GM21717 (cell line): ENCODE results near the gene CFAP251.
"Not testable (repeated sequence)": the region's sequence is repeated elsewhere in the genome, so short reads cannot be mapped to it uniquely, and the experiment has no call there.

ENCODE experiments used
- ATAC-seq: cut with Tn5 transposase; IDR thresholded peaks from one replicate; pipeline ENCODE4 v1.9.1; 2021; ENCODE audit warnings: mild to moderate bottlenecking, moderate library complexity; ENCODE audit not compliant: unreplicated experiment

Gene CFAP251

DNA sequence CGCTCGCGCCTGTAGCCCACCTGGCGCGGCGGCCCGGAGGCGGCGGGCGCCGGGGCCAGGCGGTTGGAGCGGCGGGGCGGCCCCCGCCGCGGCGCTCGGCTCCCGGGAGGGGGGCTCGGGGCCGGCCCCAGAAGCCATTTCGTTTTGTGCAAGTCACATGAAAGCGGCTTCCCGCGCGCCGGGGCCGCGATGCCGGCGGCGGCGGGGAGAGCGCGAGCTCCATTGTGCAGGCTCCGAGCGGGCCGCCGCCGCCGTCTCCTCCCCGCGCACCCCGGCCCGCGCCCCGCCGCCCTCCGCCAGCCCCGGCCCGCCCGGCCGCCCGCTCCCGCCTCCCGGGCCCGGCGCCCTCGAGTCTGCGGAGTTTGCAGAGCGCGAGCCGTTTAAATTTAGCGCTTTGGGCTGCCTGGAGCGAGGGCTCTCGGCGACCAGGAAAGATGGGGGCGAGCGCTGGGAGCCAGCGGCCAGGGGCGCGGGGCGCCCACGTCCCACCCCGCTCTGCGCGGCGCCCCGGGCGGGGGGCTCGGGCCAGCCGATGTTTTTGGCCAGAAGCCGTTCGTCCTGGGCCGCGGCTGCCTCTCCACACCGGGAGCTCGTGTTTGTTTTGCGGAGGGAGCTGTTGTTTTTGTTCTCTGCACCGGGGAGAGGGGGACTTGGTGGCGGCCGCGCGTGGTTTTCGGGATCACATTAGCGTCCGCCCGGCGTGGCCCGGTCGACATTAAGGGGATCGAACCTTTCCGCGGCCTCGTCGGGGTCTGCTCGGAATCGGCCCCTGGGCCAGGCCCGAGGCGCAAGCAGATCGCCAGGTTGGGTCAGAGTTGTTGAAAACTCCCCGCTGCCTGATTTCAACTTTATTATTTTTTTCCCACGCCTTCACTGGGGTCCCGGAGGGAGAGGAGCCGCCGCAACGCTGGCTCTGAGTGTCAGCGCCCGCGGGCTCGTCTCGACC is 104.3 kb downstream of the CFAP251 start:
- no peak for ATAC-seq

DNA sequence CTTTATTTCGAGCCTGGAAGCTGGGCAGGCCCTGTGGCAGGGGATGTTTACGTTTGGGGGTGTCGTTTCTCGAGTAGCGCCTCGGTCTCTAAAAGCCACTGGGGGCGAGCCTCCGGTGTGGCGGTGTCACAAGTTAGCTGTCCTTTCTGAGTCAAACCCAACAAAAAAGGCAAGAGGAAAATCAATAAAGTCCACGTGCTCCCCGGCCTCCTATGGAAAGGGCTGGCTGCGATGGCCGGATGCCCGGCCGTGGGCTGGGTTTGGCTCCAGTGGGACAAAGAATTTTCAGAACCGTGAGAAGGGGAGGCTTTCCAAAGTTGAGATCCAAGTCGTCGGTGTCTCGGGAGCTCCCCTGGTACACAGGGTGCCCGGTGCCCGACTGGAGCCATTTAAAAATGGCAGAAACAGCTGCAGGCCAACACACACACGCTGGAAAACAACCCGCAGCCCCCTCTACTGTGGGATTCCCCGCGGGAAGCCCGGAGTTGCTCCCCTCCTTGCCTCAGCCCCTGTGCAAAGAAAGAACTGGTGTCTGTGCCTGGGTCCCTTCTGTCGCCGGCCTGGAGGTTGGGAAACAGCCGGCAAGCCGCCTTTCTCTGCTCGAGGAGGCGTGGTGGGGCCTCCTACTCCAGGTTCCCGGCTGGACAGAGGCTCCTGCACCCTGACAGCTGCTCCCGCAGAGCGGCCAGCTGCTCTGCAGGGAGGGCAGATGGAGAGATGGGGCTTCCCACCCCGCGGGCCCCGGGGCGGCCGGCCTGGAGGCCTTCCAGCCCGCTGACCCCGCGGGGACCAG is 105.1 kb downstream of the CFAP251 start:
- ATAC-seq, result no peak

DNA sequence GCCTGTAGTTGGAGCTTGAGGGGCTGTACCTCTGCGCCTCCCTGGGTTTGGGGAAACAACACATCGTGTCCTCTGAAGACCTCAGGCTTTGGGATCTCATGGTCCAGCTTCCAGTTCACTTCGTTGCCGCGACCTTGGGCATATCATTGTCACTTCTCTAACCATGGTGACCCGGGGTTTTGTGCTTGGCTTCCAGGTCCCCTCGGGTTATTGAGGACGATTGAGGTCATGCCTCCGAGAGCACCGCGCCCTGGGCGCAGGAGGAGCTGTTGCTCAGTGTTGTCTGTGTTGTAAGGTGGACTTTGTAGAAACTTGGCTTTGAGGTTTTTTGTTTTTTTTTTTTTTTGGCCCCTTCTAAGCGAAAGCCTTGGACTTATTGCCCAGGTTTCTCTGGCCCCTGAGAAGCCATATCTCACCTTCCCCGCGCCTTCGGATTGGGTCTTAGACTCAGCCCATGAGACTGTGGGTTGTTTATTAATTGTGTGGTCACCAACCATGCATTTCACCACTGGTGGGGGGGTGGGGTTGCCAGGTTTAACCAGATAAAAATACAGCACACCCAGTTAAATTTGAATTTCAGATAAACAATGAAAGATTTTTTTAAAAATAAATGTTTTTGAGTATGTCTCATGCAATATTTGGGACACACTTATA is 105.9 kb downstream of the CFAP251 start:
- ATAC-seq, result no peak

DNA sequence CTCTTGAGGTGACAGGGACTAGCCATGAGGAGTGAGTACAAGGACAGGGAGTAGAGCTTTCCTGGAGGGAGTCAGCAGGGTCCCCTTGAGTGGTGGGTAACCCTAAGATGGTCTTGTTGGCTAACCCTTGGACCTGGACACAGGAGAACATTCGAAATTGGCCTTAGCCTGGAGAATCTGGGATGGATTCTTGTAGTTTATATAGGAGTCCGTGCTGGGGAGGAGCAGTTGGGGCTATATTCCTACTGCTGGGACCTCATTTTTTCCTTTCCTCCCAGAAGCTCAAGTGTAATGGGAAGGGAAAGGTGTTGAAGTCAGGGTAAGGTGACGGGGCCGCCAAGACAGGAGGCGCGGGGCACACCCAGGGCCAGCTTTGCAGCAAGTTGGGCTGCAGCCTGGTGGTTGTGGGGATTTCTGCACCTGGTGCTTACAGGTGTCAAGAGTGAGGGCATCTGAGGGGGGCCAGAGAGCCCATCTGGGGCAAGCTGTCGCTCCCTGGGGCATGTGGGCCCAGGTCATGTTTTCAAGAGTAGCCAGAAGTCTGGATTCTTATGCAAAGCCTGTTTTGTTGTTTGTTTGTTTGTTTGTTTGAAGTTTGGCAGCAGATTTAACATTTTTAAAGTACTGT is 108.4 kb downstream of the CFAP251 start:
- ATAC-seq, result no peak

DNA sequence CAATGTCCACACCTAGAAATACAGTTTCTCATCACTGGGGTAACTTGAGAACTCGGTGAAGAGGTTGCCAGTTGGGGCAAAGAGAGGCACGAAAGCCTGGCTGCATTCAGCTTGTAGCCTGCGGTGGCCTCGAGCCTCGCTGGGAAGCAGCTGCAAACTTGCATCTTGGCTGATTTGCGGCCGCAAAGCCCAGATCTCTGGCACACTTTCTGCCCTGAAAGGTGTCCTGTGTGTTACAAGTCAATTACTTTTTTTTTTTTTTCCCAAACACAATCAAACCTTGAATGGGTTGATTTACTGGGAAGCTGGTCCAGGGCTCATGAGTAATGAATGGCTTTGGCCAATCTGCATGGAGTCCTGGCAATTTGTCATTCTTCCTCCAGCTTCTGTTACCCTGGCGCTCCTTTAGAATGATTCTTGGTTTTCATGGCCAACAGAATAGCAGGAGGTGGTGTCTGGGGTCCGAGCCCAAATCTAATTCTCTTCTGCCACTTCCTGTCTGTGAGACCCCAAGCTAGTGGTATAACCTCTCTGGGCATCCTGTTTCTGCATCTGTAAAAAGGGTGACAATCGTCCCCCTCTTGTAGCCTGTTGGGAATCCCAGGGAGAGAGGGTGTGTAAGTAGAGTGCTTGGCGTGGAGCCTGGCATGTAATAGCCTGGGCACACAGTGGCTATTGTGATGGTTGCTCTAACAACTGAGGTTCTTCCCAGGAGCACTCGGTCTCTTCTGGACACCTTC is 109.9 kb downstream of the CFAP251 start:
- no peak for ATAC-seq

DNA sequence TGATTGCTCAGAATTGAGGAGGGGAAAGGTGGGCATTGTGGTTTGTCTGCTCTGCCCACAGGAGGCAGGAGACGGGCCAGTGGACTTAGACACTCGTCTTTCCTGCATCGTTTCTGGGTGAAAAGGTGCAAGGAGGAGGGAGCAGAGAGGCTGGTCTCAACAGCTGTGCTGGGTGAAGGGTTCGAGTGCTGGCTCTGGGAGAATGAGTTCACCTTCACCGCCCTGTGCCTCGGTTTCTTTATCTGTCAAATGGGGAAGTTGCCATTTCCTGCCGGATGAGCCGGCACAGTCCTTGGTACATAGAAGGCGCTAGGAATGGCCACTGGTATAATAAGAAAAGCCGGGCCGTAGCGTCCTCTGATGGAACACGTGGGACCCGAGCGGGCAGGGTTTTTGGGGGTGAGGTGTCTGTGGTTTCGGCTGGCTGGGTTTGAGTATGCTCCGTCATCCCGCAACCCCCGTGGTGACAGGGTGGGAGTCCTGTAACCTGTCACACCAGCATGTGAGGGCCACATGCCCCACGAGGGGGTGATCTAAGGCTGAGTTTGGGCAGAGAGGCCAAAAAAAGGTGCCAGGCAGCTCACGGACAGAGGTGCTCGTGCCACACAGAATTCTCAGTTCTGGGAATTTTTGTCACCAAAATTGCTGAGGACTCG is 110.6 kb downstream of the CFAP251 start:
- no peak for ATAC-seq

DNA sequence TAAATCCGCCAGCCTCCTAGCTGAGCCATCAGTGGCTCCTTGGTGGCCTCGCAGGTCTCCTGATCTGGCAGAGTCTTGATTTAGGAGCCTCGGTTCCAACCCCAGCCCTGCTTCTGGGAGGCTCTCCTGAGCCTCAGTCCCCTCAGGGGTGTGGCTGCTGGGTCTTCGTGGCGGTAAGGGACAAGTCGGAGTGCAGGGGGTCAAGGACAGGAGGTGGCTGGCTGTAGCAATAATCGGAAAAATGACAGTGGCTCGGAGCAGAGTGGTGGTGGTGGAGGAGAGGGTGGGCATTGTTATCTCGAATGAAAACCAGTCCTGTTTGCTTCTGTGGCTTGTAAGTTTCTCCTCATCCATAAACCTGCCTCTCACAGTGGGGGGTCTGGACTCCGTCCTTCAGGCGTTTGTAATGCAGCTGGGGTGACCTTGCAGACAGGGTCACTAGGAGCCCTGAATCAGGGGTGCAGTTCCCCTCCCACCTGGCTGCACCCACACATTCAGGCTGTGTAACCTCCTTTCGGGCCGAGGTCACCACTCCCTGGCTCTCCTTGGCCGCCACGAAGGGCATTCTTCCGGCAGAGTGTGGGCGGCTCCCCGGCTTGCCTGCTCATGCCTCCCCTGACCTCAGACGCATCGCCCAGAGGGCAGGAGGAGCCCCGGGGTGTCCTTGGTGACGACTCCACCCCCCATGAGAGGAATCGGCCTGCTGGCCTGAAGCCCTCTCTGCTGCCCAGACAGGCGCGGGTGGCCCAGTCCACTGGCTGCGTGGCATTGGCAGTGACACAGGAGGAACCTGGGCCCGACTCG is 111.4 kb downstream of the CFAP251 start:
- no peak for ATAC-seq

DNA sequence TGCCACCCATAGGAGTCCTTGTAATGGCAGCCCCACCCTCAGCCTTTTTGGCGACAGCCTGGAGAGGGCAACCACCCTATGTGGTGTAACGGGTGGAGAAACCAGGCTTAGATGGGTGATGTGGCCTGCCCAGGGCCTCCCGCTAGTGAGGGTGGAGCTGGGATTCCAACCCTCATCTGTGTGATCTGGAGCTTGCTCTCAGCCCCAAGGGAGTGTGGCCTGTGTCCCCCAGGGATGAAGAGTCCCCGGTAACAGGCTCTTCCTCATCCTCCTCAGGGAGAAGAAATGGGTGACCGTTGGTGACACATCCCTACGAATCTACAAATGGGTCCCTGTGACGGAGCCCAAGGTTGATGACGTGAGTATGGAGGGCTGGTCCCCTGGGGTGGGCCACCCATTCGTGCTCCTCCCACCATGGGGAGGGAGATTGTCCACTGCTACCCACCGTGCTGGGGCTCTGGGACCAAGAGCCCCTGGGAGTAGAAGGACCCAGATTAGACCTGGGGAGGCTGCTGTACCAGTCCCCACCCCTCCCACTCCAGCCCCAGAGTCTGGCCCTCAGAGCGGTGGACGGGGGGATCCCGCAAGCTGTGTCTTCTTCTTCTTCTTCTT is 112.1 kb downstream of the CFAP251 start:
- ATAC-seq, result no peak

DNA sequence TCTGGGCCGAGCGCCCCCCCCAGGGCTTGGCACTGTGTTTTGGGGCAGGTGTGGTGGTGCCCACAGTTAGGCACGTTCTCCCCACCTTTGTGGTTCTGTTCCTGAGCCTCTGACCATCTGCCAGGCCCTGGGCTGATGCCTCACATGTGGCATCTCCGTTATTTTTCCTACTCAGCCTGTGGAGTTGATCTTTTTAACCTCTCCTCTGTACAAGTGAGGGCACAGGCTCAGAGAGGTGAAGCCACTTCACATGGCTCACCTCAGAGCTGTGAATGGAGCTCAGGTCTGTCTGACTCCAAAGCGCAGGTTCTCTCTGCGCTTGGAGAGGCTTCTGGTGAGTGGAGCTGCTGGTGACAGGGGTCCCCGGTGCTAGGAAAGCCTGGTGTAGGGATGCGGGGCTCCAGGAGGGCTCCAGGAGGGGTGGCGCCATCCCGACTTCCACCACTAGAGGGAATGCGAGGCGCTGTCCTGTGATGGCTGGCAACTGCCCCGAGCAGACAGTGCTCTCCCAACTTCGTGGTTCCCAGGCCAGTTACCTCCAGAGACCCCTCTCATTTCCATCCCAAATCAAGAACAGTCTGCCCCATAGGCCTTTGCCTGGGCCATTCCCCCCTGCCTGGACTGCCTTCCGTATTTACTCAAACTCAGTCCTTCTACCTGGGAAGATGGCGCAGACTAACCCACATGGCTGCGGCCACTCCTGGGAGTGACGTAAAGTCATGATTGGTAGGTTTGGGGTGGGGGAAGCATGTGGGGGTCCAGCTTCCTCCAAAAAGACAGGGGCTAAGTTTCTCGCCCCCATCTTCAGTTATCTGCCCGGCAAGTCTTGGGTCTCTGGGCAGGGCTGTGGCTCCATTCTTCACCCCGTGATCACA is 113.2 kb downstream of the CFAP251 start:
- ATAC-seq, result no peak

DNA sequence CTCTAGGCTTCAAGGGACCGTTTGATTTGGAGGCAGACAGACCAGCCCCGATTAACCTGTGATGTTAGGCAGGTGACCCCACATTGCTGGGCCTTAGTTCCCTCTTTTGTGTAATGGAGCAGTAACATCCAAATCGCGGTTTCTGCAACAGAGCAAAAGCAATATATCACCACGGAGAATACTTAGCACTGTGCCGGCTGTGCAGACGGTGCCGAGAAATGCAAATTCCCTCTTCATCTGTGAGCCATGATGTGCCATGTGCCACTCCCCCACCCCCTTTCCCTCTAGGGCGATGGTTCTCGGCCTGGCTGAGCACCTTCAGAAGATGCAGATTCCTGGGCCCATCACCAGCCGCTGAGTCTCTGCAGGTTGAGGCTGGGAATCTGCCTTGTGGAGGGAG is 114.2 kb downstream of the CFAP251 start:
- ATAC-seq, result no peak

DNA sequence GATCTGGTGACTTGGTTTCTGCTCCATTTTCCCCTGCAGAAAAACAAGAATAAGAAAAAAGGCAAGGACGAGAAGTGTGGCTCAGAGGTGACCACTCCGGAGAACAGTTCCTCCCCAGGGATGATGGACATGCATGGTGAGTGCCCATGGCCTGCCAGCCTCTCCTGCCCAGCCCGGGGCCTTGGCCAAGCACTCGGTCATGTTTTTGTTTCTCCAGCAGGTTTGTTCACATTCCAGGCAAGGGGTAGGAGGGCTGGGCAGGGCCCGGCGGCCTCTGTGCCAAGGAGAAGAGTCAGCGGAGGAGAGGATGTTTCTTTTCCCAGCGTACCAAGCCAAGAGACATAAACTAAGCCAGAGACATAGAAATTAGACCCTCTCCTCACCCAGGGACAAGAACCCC is 116.9 kb downstream of the CFAP251 start:
- ATAC-seq, result no peak

DNA sequence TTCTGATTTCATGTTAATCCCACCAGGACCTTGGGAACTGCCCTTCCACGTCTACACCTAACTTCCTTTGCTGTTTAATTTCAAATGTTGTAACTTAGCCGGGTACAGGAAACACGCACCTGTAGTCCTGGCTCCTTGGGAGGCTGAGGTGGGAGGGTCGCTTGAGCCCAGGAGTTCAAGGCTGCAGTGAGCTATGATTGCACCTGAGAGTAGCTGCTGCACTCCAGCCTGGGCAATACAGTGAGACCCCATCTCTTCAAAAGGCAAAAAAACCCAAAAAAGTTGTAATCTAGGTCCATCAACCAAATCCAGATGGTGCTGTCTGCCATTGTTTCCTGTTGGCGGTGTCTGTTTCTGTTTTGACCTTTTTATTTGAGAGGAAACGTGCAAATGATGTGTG is 117.8 kb downstream of the CFAP251 start:
- no peak for ATAC-seq

DNA sequence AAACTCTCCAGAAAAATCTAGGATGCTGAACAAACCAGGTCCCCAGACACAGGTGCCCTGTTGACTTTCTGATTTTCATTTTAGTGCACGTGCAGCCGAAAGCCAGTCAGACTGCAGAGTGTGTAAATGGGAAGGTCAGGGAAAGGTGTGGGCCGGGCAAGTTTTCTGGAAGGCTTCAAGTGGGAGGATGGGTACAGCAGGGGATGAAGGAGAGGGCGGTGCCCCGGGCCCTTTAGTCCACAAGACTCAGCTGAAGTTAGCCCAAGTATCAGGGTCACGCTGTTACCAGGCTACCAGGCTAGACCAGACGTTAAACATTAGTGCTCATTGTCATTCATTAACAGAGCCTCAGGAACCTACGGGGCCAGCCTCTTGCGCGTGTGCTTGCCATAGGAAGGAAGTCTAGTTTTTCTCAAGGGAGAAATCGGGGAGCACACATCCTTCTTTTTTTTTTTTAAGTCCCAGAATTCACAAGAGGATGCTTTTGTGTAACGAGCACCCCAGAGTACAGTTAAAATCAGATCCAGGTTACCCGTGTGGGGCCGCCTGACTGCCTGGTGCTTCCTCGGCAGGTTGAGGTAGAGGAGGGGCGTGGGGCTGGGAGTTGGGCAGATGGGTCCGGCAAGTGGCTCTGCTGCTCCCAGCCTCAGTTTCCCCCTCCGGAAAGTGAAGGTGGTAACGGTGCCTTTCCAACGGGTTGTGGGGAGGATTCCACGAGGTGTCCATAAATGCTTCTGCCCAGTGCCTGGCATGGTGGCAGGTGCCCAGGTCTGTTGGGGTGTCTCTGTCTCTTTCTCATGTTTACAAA is 122.4 kb downstream of the CFAP251 start:
- ATAC-seq, result no peak

DNA sequence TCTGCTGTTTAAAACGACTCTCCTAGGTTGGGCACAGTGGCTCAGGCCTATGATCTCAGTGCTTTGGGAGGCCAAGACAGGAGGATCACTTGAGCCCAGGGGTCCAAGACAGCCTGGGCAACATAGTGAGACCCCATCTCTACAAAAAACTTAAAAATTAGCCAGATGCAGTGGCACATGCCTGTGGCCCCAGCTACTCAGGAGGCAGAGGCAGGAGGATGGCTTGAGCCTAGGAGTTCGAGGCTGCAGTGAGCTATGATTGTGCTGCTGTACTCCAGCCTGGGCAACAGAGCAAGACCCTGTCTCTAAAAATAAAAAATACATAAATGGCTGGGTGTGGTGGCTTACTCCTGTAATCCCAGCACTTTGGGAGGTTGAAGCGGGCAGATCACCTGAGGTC is 123.1 kb downstream of the CFAP251 start:
- ATAC-seq, result not testable (repeated sequence)

DNA sequence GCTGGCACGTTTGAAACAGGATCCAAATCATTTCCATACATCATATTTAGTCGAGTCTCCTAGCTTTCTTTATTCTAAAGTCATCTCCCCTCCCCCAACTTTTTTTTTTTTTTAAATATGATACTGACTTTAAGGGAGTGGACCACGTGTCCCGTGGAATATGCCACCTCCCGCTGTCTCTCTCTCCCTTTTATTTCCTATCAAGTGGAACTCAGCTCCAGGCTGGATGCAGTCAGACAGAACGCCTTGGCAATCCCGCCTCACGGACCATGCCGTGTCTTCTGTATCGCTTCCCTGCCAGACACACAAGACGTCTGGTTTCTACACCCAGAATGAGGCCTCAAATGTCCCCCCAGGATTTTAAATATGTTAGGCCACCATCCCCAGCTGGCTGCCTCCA is 124.5 kb downstream of the CFAP251 start:
- no peak for ATAC-seq

DNA sequence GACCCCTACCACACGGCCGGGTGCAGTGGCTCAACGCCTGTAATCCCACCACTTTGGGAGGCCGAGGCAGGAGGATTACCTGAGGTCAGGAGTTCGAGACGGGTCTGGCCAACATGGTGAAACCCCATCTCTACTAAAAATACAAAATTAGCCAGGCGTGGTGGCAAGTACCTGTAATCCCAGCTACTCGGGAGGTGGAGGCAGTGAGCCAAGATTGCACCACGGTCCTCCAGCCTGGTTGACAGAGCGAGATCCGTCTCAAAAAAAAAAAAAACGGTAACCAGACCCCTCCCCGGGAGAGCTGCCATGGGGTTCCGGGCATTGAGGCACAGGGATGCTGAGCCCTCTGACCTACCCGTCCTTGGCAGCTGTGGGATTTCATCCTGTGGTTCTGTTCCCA is 125.1 kb downstream of the CFAP251 start:
- no peak for ATAC-seq

DNA sequence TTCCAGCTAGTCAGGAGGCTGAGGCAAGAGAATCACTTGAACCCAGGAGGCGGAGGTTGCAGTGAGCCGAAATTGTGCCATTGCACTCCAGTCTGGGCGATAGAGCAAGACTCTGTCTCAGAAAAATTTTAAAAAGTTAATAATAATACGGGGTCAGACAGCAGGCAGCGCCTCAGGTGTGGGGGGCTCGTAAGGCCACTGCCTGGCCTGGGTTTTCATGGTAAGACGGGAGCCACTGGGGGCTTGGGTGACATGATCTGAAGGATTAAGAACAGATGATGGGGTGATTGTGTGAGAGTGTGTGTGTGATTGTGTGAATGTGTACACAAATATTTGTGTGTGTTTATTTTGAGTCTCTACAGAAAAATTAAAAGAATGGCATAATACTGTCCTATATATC is 126.9 kb downstream of the CFAP251 start:
- ATAC-seq, result no peak
